HepG2 (cell line): ENCODE data around the gene CPEB4. TPM values are rescaled to one million over a fixed set of nuclear protein-coding genes. Genes with fewer than 3 reads are reported as not detected.

ENCODE experiments used
- ATAC-seq: fragments of 200-7000 bp; cut with Tn5 transposase; 3 replicates; pipeline ENCODE4 v1.9.1; 2020; ENCODE audit warnings: mild to moderate bottlenecking, moderate library complexity
- BruUV-seq: library from RNA; stranded (reverse); fragments of 400-500 nt; replicated peaks from 2 replicates; lab custom pipeline; 2021; lab: Mats Ljungman, UMichigan
- CTCF ChIA-PET: fragments of 300-600 bp; formaldehyde crosslinking; extraction: SDS; loops from one replicate; lab custom pipeline; 2021; ENCODE audit warnings: low total read pairs, inconsistent platforms, low intra/inter-chr PET ratio; lab: Yijun Ruan, JAX
- POLR2A ChIA-PET: fragments of 350-600 bp; sonication (Branson Sonifier 250); formaldehyde crosslinking; loops from one replicate; lab custom pipeline; 2020; ENCODE audit warnings: antibody characterized with exemption, inconsistent platforms; lab: Yijun Ruan, JAX
- DNase-seq: peaks from one replicate; pipeline ENCODE4 v3.0.0-alpha.2; 2015; ENCODE audit warnings: low spot score
- FAIRE-seq: peaks from 3 replicates; lab custom pipeline; 2011; peaks lifted over from hg19 to GRCh38; lab: Jason Lieb, UNC
- H2AFZ ChIP-seq: one replicate; pipeline ENCODE4 v1.6.1; 2011; ENCODE audit warnings: low read length, inconsistent platforms
- H3K27ac ChIP-seq: fragments of 300-600 bp; 3 replicates; pipeline ENCODE4 v1.8.0; 2011; ENCODE audit warnings: mixed run types, mild to moderate bottlenecking, mixed read lengths, low read length, inconsistent platforms; ENCODE audit not compliant: insufficient read depth; ENCODE audit errors: extremely low read length
- H3K27me3 ChIP-seq, 2 experiments: fragments of 200-600 bp in 1 of 2; 2 replicates in 1 of 2; 3 replicates in 1 of 2; pipeline versions ENCODE4 v1.6.0 to v1.8.0; 2011; ENCODE audit warnings: low read length in 2 of 2, mild to moderate bottlenecking in 2 of 2, moderate library complexity in 2 of 2, inconsistent platforms in 1 of 2; ENCODE audit not compliant: insufficient read depth in 2 of 2, control insufficient read depth in 1 of 2
- H3K36me3 ChIP-seq, 2 experiments: fragments of 200-600 bp in 1 of 2; replicated peaks in 1 of 2; 2 replicates in 1 of 2; 3 replicates in 1 of 2; pipeline versions ENCODE4 v1.5.1 to v1.8.0; 2011; ENCODE audit warnings: low read length in 2 of 2, inconsistent platforms in 1 of 2; ENCODE audit not compliant: insufficient read depth in 2 of 2, control insufficient read depth in 1 of 2
- H3K4me1 ChIP-seq: 2 replicates; pipeline ENCODE4 v1.5.1; 2012; ENCODE audit warnings: low read length, inconsistent platforms; ENCODE audit not compliant: insufficient read depth
- H3K4me2 ChIP-seq: 2 replicates; pipeline ENCODE4 v1.6.0; 2011; ENCODE audit warnings: low read depth, low read length, inconsistent platforms
- H3K4me3 ChIP-seq, 3 experiments: fragments of 200-600 bp in 1 of 3; sonication (generic), shearing (Covaris generic) in 1 of 3; replicated peaks in 1 of 3; 2 replicates each; pipeline ENCODE4 v1.5.1; 2011 to 2016; ENCODE audit warnings: low read length in 3 of 3, inconsistent platforms in 2 of 3, low read depth in 2 of 3, mild to moderate bottlenecking in 2 of 3, control low read depth in 1 of 3, mixed read lengths in 1 of 3; ENCODE audit not compliant: insufficient read depth in 1 of 3
- H3K79me2 ChIP-seq: one replicate; pipeline ENCODE4 v1.6.1; 2011; ENCODE audit warnings: low read length, inconsistent platforms; ENCODE audit not compliant: insufficient read depth
- H3K9ac ChIP-seq: 2 replicates; pipeline ENCODE4 v1.6.0; 2011; ENCODE audit warnings: mild to moderate bottlenecking, low read depth, low read length, inconsistent platforms; ENCODE audit not compliant: insufficient read depth
- H3K9me3 ChIP-seq: 2 replicates; pipeline ENCODE4 v1.5.1; 2012; ENCODE audit warnings: mild to moderate bottlenecking, low read length
- H4K20me1 ChIP-seq: 2 replicates; pipeline ENCODE4 v1.6.0; 2011; ENCODE audit warnings: inconsistent platforms, mild to moderate bottlenecking, low read length, moderate library complexity; ENCODE audit not compliant: insufficient read depth
- AFF4 ChIP-seq: sonication (generic); formaldehyde crosslinking; IDR thresholded peaks from 2 replicates; pipeline ENCODE4 v1.4.0; 2020; ENCODE audit warnings: missing genetic modification reagents
- E2F2 ChIP-seq: sonication (generic); formaldehyde crosslinking; IDR thresholded peaks from 2 replicates; pipeline ENCODE4 v1.4.0; 2020; ENCODE audit warnings: missing genetic modification reagents, borderline replicate concordance
- MED8 ChIP-seq: sonication (generic); formaldehyde crosslinking; IDR thresholded peaks from 2 replicates; pipeline ENCODE4 v1.8.1; 2023; ENCODE audit warnings: mild to moderate bottlenecking, missing genetic modification reagents; ENCODE audit not compliant: insufficient replicate concordance
- RFX5 ChIP-seq: IDR thresholded peaks from 2 replicates; pipeline ENCODE4 v1.6.1; 2011; ENCODE audit warnings: low read depth, low read length, improper control_type of control experiment
- WGBS: methylation state at CpG from one replicate; pipeline ENCODE4 v1.1.6; 2017; ENCODE audit warnings: low lambda C conversion rate; 5-methylcytosine and 5-hydroxymethylcytosine counted together
- in situ Hi-C: cut with HindIII; loops from 2 replicates; pipeline ENCODE4 v1.10.0; 2017; ENCODE audit warnings: low pct_unique_long_range_greater_than_20kb; ENCODE audit not compliant: extremely low pct_ligation_motif_present
- intact Hi-C: fragments of 100-400 bp; cut with micrococcal nuclease; formaldehyde crosslinking; loops from one replicate; pipeline ENCODE4 v1.10.0; 2022; ENCODE audit not compliant: unreplicated experiment
- polyA plus RNA-seq, 8 experiments: library from polyadenylated mRNA; depleted of rRNA in 3 of 8; stranded (reverse) in 7 of 8; unstranded in 1 of 8; fragments of >200 nt; fragmentation: Illumina TruSeq in 4 of 8; extraction: Trizol in 4 of 8; gene quantifications; 2 replicates each; pipeline versions ENCODE4 v1.2.1 to v1.2.3, GENCODE V29; 2011 to 2016; ENCODE audit warnings: low read depth in 4 of 8, missing spikeins in 1 of 8, mixed read lengths in 1 of 8; ENCODE audit not compliant: insufficient read depth in 1 of 8
- total RNA-seq, 5 experiments: library from RNA; depleted of rRNA; stranded (reverse); fragments of >200 nt; fragmentation: Illumina TruSeq; extraction: Trizol; gene quantifications; 2 replicates each; pipeline ENCODE4 v1.2.3, GENCODE V29; 2016; ENCODE audit warnings: low read depth in 1 of 5

CPEB4 gene
- total and polyA plus RNA-seq, 2 of the 13 experiments (the other 11 are each of a cell fraction or from before 2014, with no cell fraction given): 7.7 to 26.7 TPM

GRCh38 chr5:173841710-173842109 is 46.4 kb upstream of the CPEB4 start:
- Histone ChIP-seq H3K9ac (no peak overlapping the region), H3K79me2 (no peaks in the 10 kb centered on the region), H4K20me1 (no peaks in the 10 kb centered on the region), H3K27ac (no peak overlapping the region), H3K4me2 (no peak overlapping the region), H3K27me3 (no peaks in the 10 kb centered on the region), H3K4me1 (0 out of 2 replicates have a peak, but pooled peaks cover 9% of the 10 kb centered on the region), H3K4me3 (no peak overlapping the region), H3K9me3 (no peaks in the 10 kb centered on the region), H2AFZ (no peak overlapping the region), H3K36me3 (no peaks in the 10 kb centered on the region)
- WGBS: 69% methylated on average over 3 of the region's 3 CpGs
- DNase-seq: no peak
- no peak for FAIRE-seq
- BruUV-seq: no TSS peak
- ChIA-PET CTCF (no interaction called here), POLR2A (no interaction called here)
- in situ Hi-C loops (no loop called here), intact Hi-C loops (no loop called here)
- ATAC-seq: no peak
- TF ChIP-seq AFF4 (CRISPR knock-in tag) (no peak), MED8 (CRISPR knock-in tag) (no peak)

- H3K27ac ChIP-seq: no peak overlapping the region
- no TSS peak for BruUV-seq
- H3K27me3 ChIP-seq: no peaks in the 10 kb centered on the region
- H4K20me1 ChIP-seq: no peaks in the 10 kb centered on the region
- no peak overlapping the region for H3K9ac ChIP-seq
- no peak for TF ChIP-seq E2F2 (CRISPR knock-in tag)
- peak; percentile 76 for TF ChIP-seq RFX5
- TF ChIP-seq, all 625 proteins: peak for 1
- Histone ChIP-seq H3K79me2 (no peaks in the 10 kb centered on the region), H3K36me3 (no peaks in the 10 kb centered on the region), H3K4me1 (0 out of 2 replicates have a peak, but pooled peaks cover 14% of the 10 kb centered on the region), H3K4me2 (no peak overlapping the region), H3K4me3 (no peak overlapping the region), H3K9me3 (peaks cover 2% of the 10 kb centered on the region; the same call in 1 of the 2 replicates), H2AFZ (no peak overlapping the region)
- intact Hi-C loops (no loop called here), in situ Hi-C loops (no loop called here)
- ATAC-seq (no peak), DNase-seq (no peak), FAIRE-seq (no peak)
- POLR2A ChIA-PET: no interaction called here
- 77% methylated on average over 3 of the region's 3 CpGs for WGBS
- CTCF ChIA-PET: no interaction called here
Measured at GRCh38 chr5:173843794-173844193, 44.4 kb upstream of the CPEB4 start.
